PC-3 (cell line): ENCODE results near the gene TRDMT1. TPM values are rescaled to one million over a fixed set of nuclear protein-coding genes. Genes with fewer than 3 reads are reported as not detected.

Experiments
- ATAC-seq: fragments of 200-7000 bp; cut with Tn5 transposase; 2 replicates; pipeline ENCODE4 v1.9.1; 2020; ENCODE audit warnings: mild to moderate bottlenecking, moderate library complexity
- BruUV-seq: library from RNA; stranded (reverse); fragments of 400-500 nt; replicated peaks from 2 replicates; lab custom pipeline; 2021; lab: Mats Ljungman, UMichigan
- CTCF ChIA-PET: fragments of 300-600 bp; sonication (Branson Sonifier 250); formaldehyde crosslinking; loops from one replicate; lab custom pipeline; 2022; ENCODE audit warnings: antibody characterized with exemption; lab: Charles Lee
- POLR2A ChIA-PET: fragments of 300-600 bp; sonication (Branson Sonifier 250); formaldehyde crosslinking; loops from one replicate; lab custom pipeline; 2022; ENCODE audit warnings: antibody characterized with exemption; ENCODE audit not compliant: unreplicated experiment; lab: Charles Lee
- DNase-seq: peaks from one replicate; pipeline ENCODE4 v3.0.0-alpha.2; 2015
- H2AFZ ChIP-seq: fragments of 300-600 bp; sonication (generic); 2 replicates; pipeline ENCODE4 v1.6.0; 2016; ENCODE audit warnings: antibody characterized with exemption, low read length
- H3F3A ChIP-seq: fragments of 300-600 bp; sonication (generic); one replicate; pipeline ENCODE4 v1.6.0; 2017; ENCODE audit warnings: antibody characterized with exemption, low read length, control low read depth, mild to moderate bottlenecking; ENCODE audit not compliant: unreplicated experiment
- H3K27ac ChIP-seq: fragments of 300-600 bp; sonication (generic); 2 replicates; pipeline ENCODE4 v1.5.1; 2016; ENCODE audit warnings: mild to moderate bottlenecking, low read length
- H3K27me3 ChIP-seq: fragments of 300-600 bp; sonication (generic); 2 replicates; pipeline ENCODE4 v1.6.1; 2016; ENCODE audit warnings: low read length, mixed read lengths
- H3K36me3 ChIP-seq: fragments of 300-600 bp; sonication (generic); 2 replicates; pipeline ENCODE4 v1.6.1; 2016; ENCODE audit warnings: low read depth, mixed run types, low read length, mixed read lengths
- H3K4me1 ChIP-seq: fragments of 300-600 bp; sonication (generic); 2 replicates; pipeline ENCODE4 v1.5.1; 2016; ENCODE audit warnings: low read length; ENCODE audit not compliant: insufficient read depth
- H3K4me2 ChIP-seq: fragments of 300-600 bp; sonication (generic); 2 replicates; pipeline ENCODE4 v1.6.0; 2016; ENCODE audit warnings: low read length
- H3K4me3 ChIP-seq: fragments of 300-600 bp; sonication (generic); 2 replicates; pipeline ENCODE4 v1.5.1; 2016; ENCODE audit warnings: mild to moderate bottlenecking, low read length, mixed read lengths
- H3K79me2 ChIP-seq: fragments of 300-600 bp; sonication (generic); 2 replicates; pipeline ENCODE4 v1.6.1; 2017; ENCODE audit warnings: low read length, mixed read lengths
- H3K9ac ChIP-seq: fragments of 300-600 bp; sonication (generic); 2 replicates; pipeline ENCODE4 v1.6.0; 2016; ENCODE audit warnings: mild to moderate bottlenecking, low read length
- H3K9me2 ChIP-seq: fragments of 300-600 bp; sonication (generic); replicated peaks from 2 replicates; pipeline ENCODE4 v1.6.1; 2016; ENCODE audit warnings: mixed run types, low read length, mixed read lengths
- H3K9me3 ChIP-seq: fragments of 300-600 bp; sonication (generic); 2 replicates; pipeline ENCODE4 v1.6.1; 2016; ENCODE audit warnings: low read length, mixed read lengths
- H4K20me1 ChIP-seq: fragments of 300-600 bp; sonication (generic); 2 replicates; pipeline ENCODE4 v1.6.1; 2016; ENCODE audit warnings: low read length, mixed read lengths
- EZH2 ChIP-seq: fragments of 300-600 bp; sonication (generic); IDR thresholded peaks from one replicate; pipeline ENCODE4 v1.6.1; 2017; ENCODE audit warnings: antibody characterized with exemption, mild to moderate bottlenecking, low read length; ENCODE audit not compliant: unreplicated experiment
- EZH2phosphoT487 ChIP-seq: fragments of 300-600 bp; sonication (generic); IDR thresholded peaks from 2 replicates; pipeline ENCODE4 v1.6.1; 2018; ENCODE audit warnings: mild to moderate bottlenecking, antibody characterized with exemption, low read length, borderline replicate concordance
- intact Hi-C: fragments of 100-400 bp; cut with micrococcal nuclease; formaldehyde crosslinking; loops from 2 replicates; pipeline ENCODE4 v1.9.0; 2023
- total RNA-seq: library from RNA; depleted of rRNA; stranded (reverse); fragments of >200 nt; gene quantifications from 2 replicates; pipeline ENCODE4 v1.2.3, GENCODE V29; 2014
- TF ChIP-seq, protein P1 (sequence below): fragments of 300-600 bp; sonication (generic); conservative IDR thresholded peaks from 2 replicates; pipeline ENCODE4 v1.5.1; 2017; ENCODE audit warnings: antibody characterized with exemption, low read depth, mild to moderate bottlenecking, low read length

TRDMT1 gene
- total RNA-seq, 1 experiment from 2014 or later, result 2.0 TPM

DNA sequence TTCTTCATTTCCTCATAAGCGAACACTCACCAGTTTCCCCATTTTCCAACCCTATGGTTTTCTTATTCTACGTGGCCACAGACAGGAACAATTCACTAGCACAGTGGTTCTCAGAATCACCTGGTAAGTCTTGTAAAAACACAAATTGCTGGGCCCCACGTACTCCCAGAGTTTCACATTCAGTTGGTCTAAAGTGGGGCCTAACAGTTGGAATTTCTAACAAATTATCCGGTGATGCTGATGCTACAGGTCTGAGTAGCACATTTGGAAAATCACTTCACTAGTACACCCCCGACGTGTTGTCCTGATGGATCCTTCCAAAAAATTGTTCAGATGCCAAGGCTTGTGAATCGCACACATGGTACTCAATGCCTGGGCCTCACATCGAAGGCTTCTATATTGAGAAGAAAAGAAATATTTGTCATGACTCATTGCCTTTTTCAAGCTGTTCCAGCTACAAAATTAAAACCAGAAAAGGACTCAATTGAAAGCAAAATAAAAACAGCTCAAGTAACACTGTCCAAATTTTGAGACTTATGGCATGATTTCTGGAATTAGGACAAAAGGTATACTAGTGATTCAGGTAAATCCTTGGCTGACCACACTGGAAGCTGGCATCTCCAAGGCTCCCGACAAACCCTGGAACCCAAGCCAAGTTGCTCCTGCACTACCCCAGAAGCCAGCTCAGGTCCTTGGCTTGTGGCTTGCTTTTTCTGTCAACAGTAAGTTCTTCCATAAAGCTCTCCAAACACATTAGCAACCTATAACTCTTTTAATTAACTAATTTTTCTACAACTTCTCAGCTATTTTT is 13.7 kb upstream of the TRDMT1 start:
- POLR2A ChIA-PET, result interaction anchor here (0.6 to 1.8 kb wide), 3 partner anchors 15 to 371 kb away, joined by 3 to 9 read pairs (median 5); no protein-coding TSS in a partner anchor
- Histone ChIP-seq H3K9me2 (no peaks in the 10 kb centered on the region), H2AFZ (peak overlapping the region; percentile 65), H3F3A (peaks cover 9% of the 10 kb centered on the region), H3K9me3 (no peaks in the 10 kb centered on the region), H3K4me1 (peaks cover 54% of the 10 kb centered on the region), H3K36me3 (no peaks in the 10 kb centered on the region), H3K79me2 (no peaks in the 10 kb centered on the region), H3K4me2 (peak overlapping the region; percentile 79), H3K4me3 (peak overlapping the region; percentile 51), H3K9ac (peak overlapping the region; percentile 83), H3K27ac (peak overlapping the region; percentile 99), H3K27me3 (no peaks in the 10 kb centered on the region), H4K20me1 (no peaks in the 10 kb centered on the region)
- BruUV-seq, result TSS peak; percentile 78
- DNase-seq (peak; percentile 82), ATAC-seq (peak; percentile 28)
- intact Hi-C loops, result loop anchor here (2.0 kb wide), 1 partner anchor 14 kb away; the partner anchor contains the start of gene TRDMT1
- TF ChIP-seq EZH2phosphoT487 (no peak), EZH2 (no peak)
- TF ChIP-seq, protein P1, sequence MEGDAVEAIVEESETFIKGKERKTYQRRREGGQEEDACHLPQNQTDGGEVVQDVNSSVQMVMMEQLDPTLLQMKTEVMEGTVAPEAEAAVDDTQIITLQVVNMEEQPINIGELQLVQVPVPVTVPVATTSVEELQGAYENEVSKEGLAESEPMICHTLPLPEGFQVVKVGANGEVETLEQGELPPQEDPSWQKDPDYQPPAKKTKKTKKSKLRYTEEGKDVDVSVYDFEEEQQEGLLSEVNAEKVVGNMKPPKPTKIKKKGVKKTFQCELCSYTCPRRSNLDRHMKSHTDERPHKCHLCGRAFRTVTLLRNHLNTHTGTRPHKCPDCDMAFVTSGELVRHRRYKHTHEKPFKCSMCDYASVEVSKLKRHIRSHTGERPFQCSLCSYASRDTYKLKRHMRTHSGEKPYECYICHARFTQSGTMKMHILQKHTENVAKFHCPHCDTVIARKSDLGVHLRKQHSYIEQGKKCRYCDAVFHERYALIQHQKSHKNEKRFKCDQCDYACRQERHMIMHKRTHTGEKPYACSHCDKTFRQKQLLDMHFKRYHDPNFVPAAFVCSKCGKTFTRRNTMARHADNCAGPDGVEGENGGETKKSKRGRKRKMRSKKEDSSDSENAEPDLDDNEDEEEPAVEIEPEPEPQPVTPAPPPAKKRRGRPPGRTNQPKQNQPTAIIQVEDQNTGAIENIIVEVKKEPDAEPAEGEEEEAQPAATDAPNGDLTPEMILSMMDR, result no peak
- CTCF ChIA-PET, result interaction anchor here (0.5 kb wide), 1 partner anchor 15 kb away, joined by 4 read pairs; no protein-coding TSS in a partner anchor

DNA sequence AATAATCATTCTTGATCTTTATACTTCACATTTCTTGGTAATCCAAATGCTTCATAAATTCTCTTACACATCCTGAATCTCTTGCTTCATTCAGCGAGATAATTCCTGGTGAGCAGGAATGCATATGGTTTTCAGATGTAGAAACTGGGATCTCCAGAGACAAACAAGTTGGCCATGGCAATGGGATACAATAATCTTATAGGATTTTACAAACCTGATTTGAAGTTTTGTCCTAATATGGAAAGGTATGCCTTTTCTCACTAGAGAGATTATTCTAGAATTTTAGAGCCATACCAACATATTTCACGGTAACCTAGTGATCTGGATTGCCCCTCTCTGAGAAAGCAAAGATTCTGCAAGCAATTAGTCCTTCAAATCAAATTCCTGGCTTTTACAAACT is 13.1 kb upstream of the TRDMT1 start:
- no peaks in the 10 kb centered on the region for H3K27me3 ChIP-seq
- no peak for DNase-seq
- no peaks in the 10 kb centered on the region for H3K9me3 ChIP-seq
- no peaks in the 10 kb centered on the region for H3K79me2 ChIP-seq
- H4K20me1 ChIP-seq, result no peaks in the 10 kb centered on the region
- CTCF ChIA-PET, result interaction anchor here (0.6 kb wide), 1 partner anchor 561 kb away, joined by 4 read pairs; no protein-coding TSS in a partner anchor
- intact Hi-C loops, result loop anchor here (2.0 kb wide), 1 partner anchor 14 kb away; the partner anchor contains the start of gene TRDMT1
- H3K36me3 ChIP-seq, result no peaks in the 10 kb centered on the region
- H2AFZ ChIP-seq, result peak overlapping the region; percentile 65
- BruUV-seq, result no TSS peak
- no peaks in the 10 kb centered on the region for H3K9me2 ChIP-seq
- H3K4me3 ChIP-seq, result peak overlapping the region; percentile 4
- peak overlapping the region; percentile 83 for H3K9ac ChIP-seq
- peak overlapping the region; percentile 99 for H3K27ac ChIP-seq
- H3K4me1 ChIP-seq, result peaks cover 60% of the 10 kb centered on the region
- ATAC-seq, result no peak
- peak overlapping the region; percentile 79 for H3K4me2 ChIP-seq
- TF ChIP-seq, protein P1, result no peak
- TF ChIP-seq EZH2 (no peak), EZH2phosphoT487 (no peak)
- H3F3A ChIP-seq, result peaks cover 9% of the 10 kb centered on the region
- POLR2A ChIA-PET, result interaction anchor here (0.6 to 1.8 kb wide), 4 partner anchors 15 to 22 kb away, joined by 3 to 9 read pairs (median 6); no protein-coding TSS in a partner anchor
